Skeletal muscle satellite cell (primary cell): ENCODE measurements around the gene LETM1.

ENCODE experiments used
- H3K27me3 ChIP-seq: 2 replicates; pipeline ENCODE4 v1.7.0; 2013; ENCODE audit warnings: low read length; ENCODE audit not compliant: control insufficient read depth, insufficient read depth
- H3K36me3 ChIP-seq: 2 replicates; pipeline ENCODE4 v1.7.0; 2013; ENCODE audit warnings: mild to moderate bottlenecking, control low read depth, low read length; ENCODE audit not compliant: insufficient read depth
- H3K4me1 ChIP-seq: 2 replicates; pipeline ENCODE4 v1.7.0; 2013; ENCODE audit warnings: low read length; ENCODE audit not compliant: control insufficient read depth, insufficient read depth
- H3K4me2 ChIP-seq: 2 replicates; pipeline ENCODE4 v1.7.0; 2013; ENCODE audit warnings: mild to moderate bottlenecking, low read length
- H3K4me3 ChIP-seq: 2 replicates; pipeline ENCODE4 v1.7.0; 2013; ENCODE audit warnings: low read length
- H3K9ac ChIP-seq: 2 replicates; pipeline ENCODE4 v1.7.0; 2013; ENCODE audit warnings: mild to moderate bottlenecking, low read depth, low read length, moderate library complexity
- H3K9me3 ChIP-seq: replicated peaks from 2 replicates; pipeline ENCODE4 v1.7.0; 2013; ENCODE audit warnings: mild to moderate bottlenecking, control low read depth, low read length

The LETM1 gene

DNA sequence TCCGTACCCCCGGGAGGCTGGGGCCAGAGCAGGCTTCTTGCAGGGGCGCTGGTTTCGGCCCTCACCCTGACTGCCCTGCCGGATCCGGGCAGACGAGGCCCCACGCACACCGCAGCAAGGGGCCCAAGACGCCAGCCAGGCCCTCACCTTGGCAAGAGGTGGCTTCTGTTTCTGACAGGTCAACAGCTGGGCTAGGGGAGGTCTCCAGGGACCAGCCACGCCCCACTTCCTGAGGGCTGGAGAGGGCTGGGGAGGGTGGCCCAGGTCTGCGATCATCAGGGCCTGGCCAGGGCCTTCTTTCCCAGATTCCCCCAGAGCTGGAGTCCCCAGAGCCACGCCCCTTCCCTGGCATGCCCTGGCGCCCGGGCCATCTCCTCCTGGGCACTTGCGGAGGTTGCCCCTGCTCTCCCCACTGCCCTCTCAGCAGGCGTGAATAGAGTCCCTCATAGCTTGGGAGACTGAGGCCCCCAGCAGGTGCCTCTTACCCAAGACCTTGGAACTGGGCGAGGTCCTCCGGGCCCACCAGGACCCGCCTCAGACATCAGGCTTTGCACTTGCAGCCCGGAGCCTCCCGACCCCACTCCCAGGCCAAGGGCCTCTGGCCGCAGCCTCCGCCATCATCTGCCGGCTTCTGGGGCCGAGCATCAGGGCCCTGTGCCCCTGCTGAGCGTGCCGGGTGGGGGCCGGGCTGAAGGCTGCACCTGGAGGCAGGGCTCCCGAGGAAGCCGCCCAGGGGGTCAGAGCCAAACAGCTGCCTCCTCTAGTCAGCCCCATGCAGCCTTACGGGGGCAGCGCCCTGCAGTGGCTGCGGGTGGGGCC is 69.2 kb downstream of the LETM1 start:
- no peaks in the 10 kb centered on the region for H3K9me3 ChIP-seq
- no peak overlapping the region for H3K4me2 ChIP-seq
- no peaks in the 10 kb centered on the region for H3K36me3 ChIP-seq
- H3K4me1 ChIP-seq = no peaks in the 10 kb centered on the region
- peaks cover 25% of the 10 kb centered on the region for H3K27me3 ChIP-seq
- no peak overlapping the region for H3K9ac ChIP-seq
- H3K4me3 ChIP-seq = no peak overlapping the region

GRCh38 chr4:1785592-1785991 is 70.4 kb downstream of the LETM1 start:
- Histone ChIP-seq H3K9ac (no peak overlapping the region), H3K27me3 (peaks cover 25% of the 10 kb centered on the region)

DNA sequence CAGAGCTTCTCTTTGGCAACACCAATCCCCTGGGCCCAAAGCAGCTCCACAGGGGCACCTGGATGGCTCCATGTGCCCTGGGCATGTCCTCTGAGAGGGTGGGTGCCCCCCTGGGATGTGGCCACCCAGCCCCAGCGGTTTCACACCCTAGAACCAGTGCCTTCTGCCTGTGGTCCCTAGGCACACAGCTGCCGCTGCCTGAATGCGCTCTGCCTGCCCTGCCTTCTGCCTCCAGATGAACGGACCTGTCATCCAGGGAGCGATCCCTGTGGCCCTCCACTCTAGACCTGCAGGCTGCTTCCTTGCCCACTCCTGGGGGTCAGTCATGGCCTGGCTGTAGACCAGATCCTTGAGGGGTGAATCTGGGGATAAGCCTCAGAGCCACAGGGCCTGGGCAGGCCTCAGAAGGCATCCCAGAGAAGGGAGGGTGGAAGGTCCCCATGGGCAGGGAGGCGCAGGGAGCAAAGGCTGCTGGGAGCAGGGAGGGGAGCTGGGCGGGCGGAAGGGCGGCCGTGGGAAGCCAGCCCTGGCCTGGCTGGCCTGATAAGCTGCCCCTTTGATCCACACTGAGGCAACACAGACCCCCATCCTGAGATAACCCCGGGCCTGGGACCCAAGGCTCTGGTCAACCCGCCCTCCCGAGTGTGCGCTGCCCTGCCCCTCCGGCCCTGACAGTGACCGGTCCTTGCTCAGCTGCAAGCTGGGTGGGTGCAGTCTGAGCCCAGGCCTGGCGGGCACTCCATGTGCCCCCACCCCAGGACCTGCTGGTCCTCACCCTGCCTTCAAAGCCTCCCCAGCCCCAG is 71.0 kb downstream of the LETM1 start:
- Histone ChIP-seq H3K27me3 (peaks cover 25% of the 10 kb centered on the region), H3K9me3 (no peaks in the 10 kb centered on the region), H3K4me3 (no peak overlapping the region), H3K9ac (no peak overlapping the region), H3K4me1 (no peaks in the 10 kb centered on the region), H3K4me2 (no peak overlapping the region), H3K36me3 (no peaks in the 10 kb centered on the region)

More at GRCh38 chr4:1785592-1785991, 70.4 kb downstream of the LETM1 start:
- Histone ChIP-seq H3K9me3 (no peaks in the 10 kb centered on the region), H3K4me1 (no peaks in the 10 kb centered on the region), H3K4me2 (no peak overlapping the region), H3K36me3 (no peaks in the 10 kb centered on the region), H3K4me3 (no peak overlapping the region)

DNA sequence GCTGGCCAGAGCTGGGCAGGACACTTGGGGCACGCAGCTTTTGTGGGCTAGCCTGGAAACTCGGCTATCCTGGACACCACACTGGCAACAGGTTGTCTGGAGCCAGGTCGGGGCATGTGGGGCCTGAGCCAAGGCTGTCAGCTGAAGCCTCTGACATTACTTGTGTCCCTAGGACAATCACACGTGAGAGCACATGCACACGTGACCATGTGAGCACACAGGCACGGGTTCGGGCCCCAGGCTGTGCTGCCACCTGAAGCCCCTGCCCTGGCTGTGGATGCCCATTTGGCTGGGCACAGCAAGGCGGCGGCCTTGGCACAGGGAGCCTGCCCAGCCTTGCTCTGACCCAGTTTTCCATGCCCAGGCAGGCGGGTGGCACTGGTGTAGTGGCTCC is 71.6 kb downstream of the LETM1 start:
- no peaks in the 10 kb centered on the region for H3K9me3 ChIP-seq
- H3K9ac ChIP-seq = no peak overlapping the region
- no peaks in the 10 kb centered on the region for H3K36me3 ChIP-seq
- H3K4me1 ChIP-seq = no peaks in the 10 kb centered on the region
- H3K4me3 ChIP-seq = no peak overlapping the region
- H3K4me2 ChIP-seq = no peak overlapping the region
- peaks cover 25% of the 10 kb centered on the region for H3K27me3 ChIP-seq

DNA sequence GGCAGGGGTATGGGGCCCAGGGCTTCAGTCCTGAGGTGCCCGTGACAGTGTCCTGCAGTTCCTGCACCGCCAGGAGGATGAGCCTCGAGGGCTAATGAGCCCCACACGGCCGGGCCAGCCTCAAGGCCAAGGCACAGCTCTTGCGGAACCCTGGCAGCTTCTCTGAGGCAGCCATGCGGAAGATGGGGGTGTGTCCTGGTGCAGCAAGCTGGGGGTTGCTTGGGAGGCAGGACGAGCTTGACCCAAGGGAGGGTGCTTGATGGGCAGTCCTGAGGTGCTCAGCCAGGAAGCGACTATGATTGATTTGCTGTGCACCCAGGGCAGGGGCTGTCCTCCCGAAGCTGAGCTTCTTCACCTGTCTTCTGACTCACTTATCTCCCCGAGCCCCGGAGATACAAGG is 72.0 kb downstream of the LETM1 start:
- no peak overlapping the region for H3K4me3 ChIP-seq

GRCh38 chr4:1783015-1783414 is 72.9 kb downstream of the LETM1 start:
- Histone ChIP-seq H3K27me3 (peaks cover 25% of the 10 kb centered on the region), H3K4me3 (no peak overlapping the region), H3K9me3 (no peaks in the 10 kb centered on the region), H3K4me2 (no peak overlapping the region), H3K36me3 (no peaks in the 10 kb centered on the region), H3K9ac (no peak overlapping the region), H3K4me1 (no peaks in the 10 kb centered on the region)

More for the DNA sequence above, 72.0 kb downstream of the LETM1 start:
- no peaks in the 10 kb centered on the region for H3K9me3 ChIP-seq
- H3K4me2 ChIP-seq = no peak overlapping the region
- no peaks in the 10 kb centered on the region for H3K4me1 ChIP-seq
- no peak overlapping the region for H3K9ac ChIP-seq
- H3K27me3 ChIP-seq = peaks cover 25% of the 10 kb centered on the region
- no peaks in the 10 kb centered on the region for H3K36me3 ChIP-seq

DNA sequence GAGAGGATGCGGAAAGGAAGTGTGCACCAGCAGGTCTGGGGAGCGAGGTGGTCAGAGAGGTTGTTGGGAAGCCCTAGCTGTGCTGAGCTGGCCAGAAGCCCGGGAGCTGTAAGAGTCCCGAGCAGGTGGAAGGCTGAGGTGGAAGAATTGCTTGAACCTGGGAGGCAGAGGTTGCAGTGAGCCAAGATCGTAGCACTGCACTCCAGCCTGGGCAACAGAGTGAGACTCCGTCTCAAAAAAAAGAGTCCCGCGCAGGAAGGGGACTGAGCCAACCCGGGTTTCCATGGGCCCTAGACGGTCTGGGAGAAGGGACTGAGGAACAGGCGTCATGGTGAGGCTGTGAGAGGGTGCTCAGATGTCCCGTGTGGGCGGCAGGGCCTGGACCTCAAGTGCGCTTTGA is 75.5 kb downstream of the LETM1 start:
- H3K27me3 ChIP-seq = peaks cover 17% of the 10 kb centered on the region
- H3K36me3 ChIP-seq = no peaks in the 10 kb centered on the region
- H3K9me3 ChIP-seq = no peaks in the 10 kb centered on the region
- H3K4me1 ChIP-seq = peaks cover 3% of the 10 kb centered on the region
- H3K4me2 ChIP-seq = no peak overlapping the region
- H3K9ac ChIP-seq = no peak overlapping the region
- no peak overlapping the region for H3K4me3 ChIP-seq

DNA sequence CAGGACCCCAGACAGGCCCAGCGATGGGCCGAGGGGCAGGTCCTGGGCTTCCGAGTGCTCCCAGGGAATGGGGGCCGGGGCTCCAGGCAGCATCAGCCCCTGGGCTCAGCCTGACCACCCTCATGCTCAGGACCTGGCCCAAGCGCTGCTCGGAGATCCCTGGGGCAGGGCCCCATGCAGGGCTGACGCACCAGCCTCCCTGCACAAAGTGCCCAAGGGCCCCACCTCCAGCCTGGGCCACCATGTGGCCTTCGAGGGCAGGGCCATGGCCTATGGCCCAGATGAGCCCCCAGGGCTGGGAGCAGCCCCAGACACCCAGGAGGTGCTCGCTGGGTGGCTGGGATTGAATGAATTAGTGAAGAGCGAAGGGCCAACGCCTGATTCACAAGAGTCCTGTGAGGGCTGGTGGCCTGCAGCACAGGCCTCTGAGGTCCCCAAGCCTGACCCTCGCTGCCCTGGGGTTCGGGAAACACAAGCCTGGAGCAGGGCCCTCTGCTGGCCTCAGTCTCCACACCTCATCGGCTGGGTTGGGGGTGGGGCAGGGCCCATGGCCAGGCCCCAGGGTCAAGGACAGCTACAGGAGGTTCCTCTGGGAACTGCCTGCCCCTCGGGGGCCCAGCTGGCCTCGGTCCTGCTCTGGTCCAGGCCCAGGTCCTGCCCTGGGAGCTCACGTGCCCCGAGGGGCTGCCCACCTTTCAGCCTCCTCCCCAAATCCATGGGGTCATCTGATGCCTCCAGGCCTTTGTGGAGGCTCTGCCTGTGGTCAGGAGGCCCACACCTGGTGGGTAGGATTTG is 76.2 kb downstream of the LETM1 start:
- Histone ChIP-seq H3K9ac (no peak overlapping the region), H3K9me3 (no peaks in the 10 kb centered on the region), H3K4me2 (no peak overlapping the region), H3K4me1 (peaks cover 3% of the 10 kb centered on the region), H3K27me3 (peaks cover 15% of the 10 kb centered on the region), H3K4me3 (no peak overlapping the region), H3K36me3 (no peaks in the 10 kb centered on the region)

DNA sequence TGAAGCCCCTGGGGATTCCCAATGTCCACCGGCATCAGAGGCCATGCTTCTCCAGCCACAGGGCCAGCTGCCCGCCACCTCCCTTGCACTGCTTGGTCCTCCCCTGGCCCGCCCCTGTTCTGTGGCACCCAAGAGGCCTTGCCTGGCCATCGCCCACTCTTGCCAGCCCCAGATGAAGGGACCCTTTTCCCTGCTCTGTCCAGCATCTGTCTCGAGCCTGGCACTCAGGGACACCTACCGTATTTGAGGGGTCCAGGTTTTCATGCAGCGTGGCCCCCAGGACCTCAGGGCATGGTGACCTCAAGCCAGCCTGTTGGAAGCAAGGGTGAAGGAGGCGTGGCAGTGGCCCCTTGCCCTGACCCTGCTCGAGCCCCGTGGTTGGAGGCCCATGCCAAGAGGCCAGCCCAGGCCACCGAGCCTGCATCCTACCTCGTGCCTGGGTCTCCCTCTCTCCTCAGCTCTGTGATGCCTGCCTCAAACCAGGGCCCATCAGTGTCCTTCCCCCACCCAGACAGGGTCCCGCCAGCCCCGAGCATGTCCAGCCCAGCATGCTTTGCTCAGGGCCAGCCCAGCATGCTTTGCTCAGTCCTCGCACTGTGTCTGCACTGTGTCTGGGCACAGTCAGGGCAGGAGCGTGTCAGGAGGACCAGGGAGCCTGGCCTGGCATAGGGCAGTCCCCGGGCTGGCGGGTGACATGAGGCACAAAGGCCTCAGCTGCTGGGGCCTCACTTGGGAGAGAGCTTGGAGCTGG is 77.1 kb downstream of the LETM1 start:
- Histone ChIP-seq H3K9ac (no peak overlapping the region), H3K4me1 (peaks cover 3% of the 10 kb centered on the region), H3K27me3 (peaks cover 7% of the 10 kb centered on the region)

GRCh38 chr4:1777822-1778641 is 77.9 kb downstream of the LETM1 start:
- Histone ChIP-seq H3K27me3 (peaks cover 10% of the 10 kb centered on the region), H3K9ac (no peak overlapping the region), H3K4me3 (no peak overlapping the region), H3K36me3 (no peaks in the 10 kb centered on the region), H3K4me1 (peaks cover 3% of the 10 kb centered on the region), H3K4me2 (no peak overlapping the region), H3K9me3 (no peaks in the 10 kb centered on the region)

More for the DNA sequence above, 77.1 kb downstream of the LETM1 start:
- Histone ChIP-seq H3K4me3 (no peak overlapping the region), H3K36me3 (no peaks in the 10 kb centered on the region), H3K4me2 (no peak overlapping the region), H3K9me3 (no peaks in the 10 kb centered on the region)
